Measurements from ENCODE around the gene ZNF497.
"Not testable (repeated sequence)": the region's sequence is repeated elsewhere in the genome, so short reads cannot be mapped to it uniquely, and the experiment has no call there.

Gene ZNF497

GRCh38 chr19:58346961-58347929 is 15.3 kb downstream of the ZNF497 start:
- DNase-seq, result peak; percentile 72

GRCh38 chr19:58345558-58345957 is 17.0 kb downstream of the ZNF497 start:
- no peak for DNase-seq

GRCh38 chr19:58338825-58339558 is 23.6 kb downstream of the ZNF497 start:
- no peak for DNase-seq

GRCh38 chr19:58338336-58338735 is 24.2 kb downstream of the ZNF497 start:
- DNase-seq, result no peak

GRCh38 chr19:58336820-58337219 is 25.7 kb downstream of the ZNF497 start:
- DNase-seq, result no peak

- no peak for DNase-seq
Observed at GRCh38 chr19:58336216-58336615, 26.3 kb downstream of the ZNF497 start.

- no peak for DNase-seq
Observed at GRCh38 chr19:58335630-58336029, 26.9 kb downstream of the ZNF497 start.

GRCh38 chr19:58334691-58335249 is 27.8 kb downstream of the ZNF497 start:
- DNase-seq, result no peak

- DNase-seq, result no peak
Observed at GRCh38 chr19:58332697-58333096, 29.9 kb downstream of the ZNF497 start.

- no peak for DNase-seq
Observed at GRCh38 chr19:58330458-58330857, 32.1 kb downstream of the ZNF497 start.

- DNase-seq, result no peak
Observed at GRCh38 chr19:58328999-58329398, 33.6 kb downstream of the ZNF497 start.

GRCh38 chr19:58326914-58327726 is 35.4 kb downstream of the ZNF497 start, which contains the start of gene ZSCAN22:
Gene ZSCAN22 (plus strand): TSS chr19:58326994. CDS start chr19:58334803, 7,809 bp downstream.
- peak; percentile 89 for DNase-seq

GRCh38 chr19:58326501-58326913 is 36.0 kb downstream of the ZNF497 start:
- no peak for DNase-seq

- DNase-seq, result no peak
Observed at GRCh38 chr19:58325311-58326022, 37.1 kb downstream of the ZNF497 start.

- DNase-seq, result no peak
Observed at GRCh38 chr19:58319241-58319640, 43.3 kb downstream of the ZNF497 start.

GRCh38 chr19:58318297-58318696 is 44.3 kb downstream of the ZNF497 start:
- DNase-seq, result no peak

GRCh38 chr19:58317476-58318072 is 45.0 kb downstream of the ZNF497 start:
- no peak for DNase-seq

- DNase-seq, result no peak
Observed at GRCh38 chr19:58315580-58315979, 47.0 kb downstream of the ZNF497 start.

- no peak for DNase-seq
Observed at GRCh38 chr19:58311345-58311865, 51.1 kb downstream of the ZNF497 start.

- not testable (repeated sequence) for DNase-seq
Observed at GRCh38 chr19:58310685-58311084, 51.9 kb downstream of the ZNF497 start.

- no peak for DNase-seq
Observed at GRCh38 chr19:58307736-58308135, 54.8 kb downstream of the ZNF497 start.
